GM10847 (cell line): Measurements from ENCODE around the gene SFXN1.

Experiments used
- POLR2A ChIP-seq: IDR thresholded peaks from 2 replicates; pipeline ENCODE4 v1.6.1; 2011; ENCODE audit not compliant: insufficient read length; ENCODE audit errors: extremely low read depth

SFXN1 gene

GRCh38 chr5:175517824-175518450 lies 39.6 kb downstream of the SFXN1 start:
- TF ChIP-seq POLR2A = no peak

- TF ChIP-seq POLR2A = no peak
Measured at GRCh38 chr5:175519006-175519405, 40.6 kb downstream of the SFXN1 start.

- TF ChIP-seq POLR2A = no peak
Measured at GRCh38 chr5:175520321-175520720, 42.0 kb downstream of the SFXN1 start.

- no peak for TF ChIP-seq POLR2A
Measured at GRCh38 chr5:175520873-175521272, 42.5 kb downstream of the SFXN1 start.

GRCh38 chr5:175521313-175521833 lies 43.0 kb downstream of the SFXN1 start:
- no peak for TF ChIP-seq POLR2A

- no peak for TF ChIP-seq POLR2A
Measured at GRCh38 chr5:175523292-175523691, 44.9 kb downstream of the SFXN1 start.

- no peak for TF ChIP-seq POLR2A
Measured at GRCh38 chr5:175524211-175524610, 45.9 kb downstream of the SFXN1 start.

- no peak for TF ChIP-seq POLR2A
Measured at GRCh38 chr5:175526691-175527090, 48.3 kb downstream of the SFXN1 start.

- TF ChIP-seq POLR2A = no peak
Measured at GRCh38 chr5:175531361-175531760, 53.0 kb downstream of the SFXN1 start.

GRCh38 chr5:175534070-175534932 lies 55.9 kb downstream of the SFXN1 start:
- TF ChIP-seq POLR2A = no peak

GRCh38 chr5:175535796-175536195 lies 57.4 kb downstream of the SFXN1 start:
- no peak for TF ChIP-seq POLR2A

- TF ChIP-seq POLR2A = no peak
Measured at GRCh38 chr5:175538576-175538975, 60.2 kb downstream of the SFXN1 start.

GRCh38 chr5:175539936-175540335 lies 61.6 kb downstream of the SFXN1 start:
- no peak for TF ChIP-seq POLR2A

- no peak for TF ChIP-seq POLR2A
Measured at GRCh38 chr5:175541264-175541663, 62.9 kb downstream of the SFXN1 start.

GRCh38 chr5:175542232-175542965 lies 64.0 kb downstream of the SFXN1 start:
- TF ChIP-seq POLR2A = no peak

GRCh38 chr5:175542966-175543235 lies 64.5 kb downstream of the SFXN1 start:
- no peak for TF ChIP-seq POLR2A
